ENCODE measurements around the gene TAOK1.

The TAOK1 gene

GRCh38 chr17:29394761-29395160 is 4.6 kb downstream of the TAOK1 start:
- TF ChIP-seq, protein P1, sequence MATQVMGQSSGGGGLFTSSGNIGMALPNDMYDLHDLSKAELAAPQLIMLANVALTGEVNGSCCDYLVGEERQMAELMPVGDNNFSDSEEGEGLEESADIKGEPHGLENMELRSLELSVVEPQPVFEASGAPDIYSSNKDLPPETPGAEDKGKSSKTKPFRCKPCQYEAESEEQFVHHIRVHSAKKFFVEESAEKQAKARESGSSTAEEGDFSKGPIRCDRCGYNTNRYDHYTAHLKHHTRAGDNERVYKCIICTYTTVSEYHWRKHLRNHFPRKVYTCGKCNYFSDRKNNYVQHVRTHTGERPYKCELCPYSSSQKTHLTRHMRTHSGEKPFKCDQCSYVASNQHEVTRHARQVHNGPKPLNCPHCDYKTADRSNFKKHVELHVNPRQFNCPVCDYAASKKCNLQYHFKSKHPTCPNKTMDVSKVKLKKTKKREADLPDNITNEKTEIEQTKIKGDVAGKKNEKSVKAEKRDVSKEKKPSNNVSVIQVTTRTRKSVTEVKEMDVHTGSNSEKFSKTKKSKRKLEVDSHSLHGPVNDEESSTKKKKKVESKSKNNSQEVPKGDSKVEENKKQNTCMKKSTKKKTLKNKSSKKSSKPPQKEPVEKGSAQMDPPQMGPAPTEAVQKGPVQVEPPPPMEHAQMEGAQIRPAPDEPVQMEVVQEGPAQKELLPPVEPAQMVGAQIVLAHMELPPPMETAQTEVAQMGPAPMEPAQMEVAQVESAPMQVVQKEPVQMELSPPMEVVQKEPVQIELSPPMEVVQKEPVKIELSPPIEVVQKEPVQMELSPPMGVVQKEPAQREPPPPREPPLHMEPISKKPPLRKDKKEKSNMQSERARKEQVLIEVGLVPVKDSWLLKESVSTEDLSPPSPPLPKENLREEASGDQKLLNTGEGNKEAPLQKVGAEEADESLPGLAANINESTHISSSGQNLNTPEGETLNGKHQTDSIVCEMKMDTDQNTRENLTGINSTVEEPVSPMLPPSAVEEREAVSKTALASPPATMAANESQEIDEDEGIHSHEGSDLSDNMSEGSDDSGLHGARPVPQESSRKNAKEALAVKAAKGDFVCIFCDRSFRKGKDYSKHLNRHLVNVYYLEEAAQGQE (IDR thresholded peaks at IDR 0.05; ENCODE audit: insufficient replicate concordance, low read depth) = no peak
- TF ChIP-seq, protein P2, sequence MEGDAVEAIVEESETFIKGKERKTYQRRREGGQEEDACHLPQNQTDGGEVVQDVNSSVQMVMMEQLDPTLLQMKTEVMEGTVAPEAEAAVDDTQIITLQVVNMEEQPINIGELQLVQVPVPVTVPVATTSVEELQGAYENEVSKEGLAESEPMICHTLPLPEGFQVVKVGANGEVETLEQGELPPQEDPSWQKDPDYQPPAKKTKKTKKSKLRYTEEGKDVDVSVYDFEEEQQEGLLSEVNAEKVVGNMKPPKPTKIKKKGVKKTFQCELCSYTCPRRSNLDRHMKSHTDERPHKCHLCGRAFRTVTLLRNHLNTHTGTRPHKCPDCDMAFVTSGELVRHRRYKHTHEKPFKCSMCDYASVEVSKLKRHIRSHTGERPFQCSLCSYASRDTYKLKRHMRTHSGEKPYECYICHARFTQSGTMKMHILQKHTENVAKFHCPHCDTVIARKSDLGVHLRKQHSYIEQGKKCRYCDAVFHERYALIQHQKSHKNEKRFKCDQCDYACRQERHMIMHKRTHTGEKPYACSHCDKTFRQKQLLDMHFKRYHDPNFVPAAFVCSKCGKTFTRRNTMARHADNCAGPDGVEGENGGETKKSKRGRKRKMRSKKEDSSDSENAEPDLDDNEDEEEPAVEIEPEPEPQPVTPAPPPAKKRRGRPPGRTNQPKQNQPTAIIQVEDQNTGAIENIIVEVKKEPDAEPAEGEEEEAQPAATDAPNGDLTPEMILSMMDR (IDR thresholded peaks at IDR 0.05; ENCODE audit: insufficient read depth, low read length) = no peak
- no peak for TF ChIP-seq SPI1 (IDR thresholded peaks at IDR 0.05; ENCODE audit: borderline replicate concordance, low read depth)
- TF ChIP-seq POLR2AphosphoS5 (IDR thresholded peaks at IDR 0.05; ENCODE audit: low read depth) = no peak
- no peak for TF ChIP-seq GABPA (IDR thresholded peaks at IDR 0.05; ENCODE audit: low read depth)
- Histone ChIP-seq H3K27me3 (ENCODE audit: insufficient read depth, poor library complexity, severe bottlenecking) (no peaks in the 10 kb centered on the region), H3K4me3 (replicated peaks; ENCODE audit: insufficient read depth, low read length) (no peak overlapping the region), H3K27ac (replicated peaks) (no peak overlapping the region)
- no peak for DNase-seq (ENCODE audit: low read depth in 1 of 2, low spot score in 1 of 2)

- TF ChIP-seq, protein P1 (IDR thresholded peaks at IDR 0.05; ENCODE audit: insufficient replicate concordance, low read depth) = no peak
- TF ChIP-seq, protein P2 (IDR thresholded peaks at IDR 0.05; ENCODE audit: insufficient read depth, low read length) = no peak
- TF ChIP-seq SPI1 (IDR thresholded peaks at IDR 0.05; ENCODE audit: borderline replicate concordance, low read depth) (no peak), GABPA (IDR thresholded peaks at IDR 0.05; ENCODE audit: low read depth) (no peak), POLR2AphosphoS5 (IDR thresholded peaks at IDR 0.05; ENCODE audit: low read depth) (no peak)
- no peak for DNase-seq (ENCODE audit: low read depth in 1 of 2, low spot score in 1 of 2)
- no peak overlapping the region for H3K27ac ChIP-seq (replicated peaks)
- H3K4me3 ChIP-seq (replicated peaks; ENCODE audit: insufficient read depth, low read length) = no peak overlapping the region
- no peaks in the 10 kb centered on the region for H3K27me3 ChIP-seq (ENCODE audit: insufficient read depth, poor library complexity, severe bottlenecking)
These were observed 5.9 kb downstream of the TAOK1 start for GRCh38 chr17:29396066-29396465.

DNA sequence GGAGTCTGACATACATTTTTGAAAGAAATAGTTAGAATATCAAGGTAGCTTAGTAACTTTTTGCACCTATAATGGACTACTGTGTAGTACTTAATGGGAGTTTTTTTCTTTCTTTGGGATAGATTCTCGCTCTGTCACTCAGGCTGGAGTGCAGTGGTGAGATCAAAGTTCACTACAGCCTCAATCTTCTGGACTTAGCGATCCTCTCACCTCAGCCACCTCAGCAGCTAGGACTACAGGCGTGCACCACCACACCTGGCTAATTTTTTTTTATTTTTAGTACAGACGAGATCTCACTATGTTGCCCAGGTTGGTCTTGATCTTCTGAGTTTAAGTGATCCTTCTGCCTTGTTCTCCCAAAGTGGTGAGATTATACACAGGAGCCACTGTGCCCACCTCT is 9.5 kb downstream of the TAOK1 start:
- no peaks in the 10 kb centered on the region for H3K27me3 ChIP-seq (ENCODE audit: insufficient read depth, poor library complexity, severe bottlenecking)
- DNase-seq (ENCODE audit: low read depth in 1 of 2, low spot score in 1 of 2) = no peak
- H3K4me3 ChIP-seq (replicated peaks; ENCODE audit: insufficient read depth, low read length) = no peak overlapping the region
- no peak overlapping the region for H3K27ac ChIP-seq (replicated peaks)
- TF ChIP-seq, protein P2 (IDR thresholded peaks at IDR 0.05; ENCODE audit: insufficient read depth, low read length) = no peak
- TF ChIP-seq POLR2AphosphoS5 (IDR thresholded peaks at IDR 0.05; ENCODE audit: low read depth) (no peak), GABPA (IDR thresholded peaks at IDR 0.05; ENCODE audit: low read depth) (no peak), SPI1 (IDR thresholded peaks at IDR 0.05; ENCODE audit: borderline replicate concordance, low read depth) (no peak)
- TF ChIP-seq, protein P1 (IDR thresholded peaks at IDR 0.05; ENCODE audit: insufficient replicate concordance, low read depth) = no peak

Measured in HL-60 (cell line).